GM19467 (cell line): Measurements from ENCODE around the gene SUPT3H.

Source experiments
- ATAC-seq: cut with Tn5 transposase; IDR thresholded peaks from one replicate; pipeline ENCODE4 v1.9.1; 2021; ENCODE audit warnings: mild to moderate bottlenecking, moderate library complexity; ENCODE audit not compliant: unreplicated experiment

SUPT3H gene

DNA sequence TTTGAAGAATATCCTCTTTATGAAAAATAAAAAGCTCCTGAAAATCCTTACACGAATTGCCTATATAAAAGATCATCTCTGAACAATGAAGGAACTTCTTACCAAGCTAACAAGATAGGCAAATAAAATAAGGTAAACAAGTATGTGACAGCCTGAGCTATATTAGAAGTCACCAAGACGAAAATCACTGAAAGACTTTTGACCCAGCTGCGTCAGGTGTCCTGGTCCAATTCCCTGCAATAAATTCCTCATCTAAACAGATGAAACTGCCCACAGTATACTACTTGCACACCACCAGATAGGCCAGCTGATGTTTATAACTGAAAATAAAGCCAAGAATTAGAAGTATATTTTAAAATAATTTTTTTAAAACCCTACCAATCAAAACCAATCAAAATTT lies 117.0 kb downstream of the SUPT3H start:
- ATAC-seq: no peak

GRCh38 chr6:45256697-45257695 lies 120.7 kb downstream of the SUPT3H start:
- ATAC-seq: no peak

DNA sequence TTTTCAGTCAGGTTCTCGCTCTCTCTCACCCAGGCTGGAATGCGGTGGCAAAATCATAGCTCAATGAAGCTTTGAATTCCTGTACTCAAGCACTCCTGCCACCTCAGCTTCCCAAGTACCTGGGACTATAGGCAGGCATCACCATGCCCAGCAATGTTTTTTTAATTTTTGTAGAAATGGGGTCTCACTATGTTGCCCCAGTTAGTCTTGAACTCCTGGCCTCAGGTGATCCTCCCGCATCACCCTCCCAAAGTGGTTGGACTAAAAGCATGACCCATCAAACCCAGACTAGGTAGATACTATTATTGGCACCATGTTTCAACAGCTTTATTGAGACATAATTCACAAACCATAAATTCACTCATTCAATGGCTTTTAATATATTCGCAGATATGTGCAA lies 122.3 kb downstream of the SUPT3H start:
- ATAC-seq: no peak

- ATAC-seq: no peak
Measured at GRCh38 chr6:45254253-45254652, 123.5 kb downstream of the SUPT3H start.

DNA sequence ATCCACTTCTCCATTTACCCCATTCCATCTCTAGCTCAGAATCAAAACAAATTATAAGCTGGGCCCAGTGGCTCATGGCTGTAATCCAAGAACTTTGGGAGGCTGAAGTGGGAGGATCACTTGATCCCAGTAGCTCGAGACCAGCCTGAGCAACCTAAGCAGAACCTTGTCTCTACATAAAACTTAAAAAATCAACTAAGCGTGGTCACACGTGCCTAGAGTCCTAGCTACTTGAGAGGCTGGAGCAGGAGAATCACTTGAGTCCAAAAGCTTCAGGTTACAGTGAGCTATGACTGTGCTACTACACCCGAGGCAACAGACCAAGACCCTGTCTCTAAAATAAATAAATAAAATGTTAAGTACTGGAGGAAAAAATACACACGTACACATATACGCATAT lies 124.3 kb downstream of the SUPT3H start:
- ATAC-seq: no peak

- ATAC-seq: no peak
Measured at GRCh38 chr6:45231660-45232059, 146.1 kb downstream of the SUPT3H start.

DNA sequence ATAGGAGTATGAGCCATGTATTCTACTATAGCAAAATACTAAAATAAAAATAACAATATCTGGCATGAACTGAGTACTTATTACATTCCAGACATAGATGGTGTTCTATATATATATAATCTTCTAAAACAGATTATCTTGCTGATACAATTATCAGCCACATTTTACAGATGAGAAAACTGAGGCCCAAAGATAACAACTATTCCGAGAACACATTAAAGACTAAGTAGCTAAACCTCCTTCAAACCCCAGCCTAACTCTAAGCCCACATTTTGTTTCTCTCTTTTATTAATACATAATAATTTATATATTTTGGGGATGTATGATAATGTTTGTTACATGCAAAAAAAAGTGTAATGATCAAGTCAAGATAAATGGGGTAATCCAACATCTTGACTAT lies 148.3 kb downstream of the SUPT3H start:
- no peak for ATAC-seq

GRCh38 chr6:45226081-45226480 lies 151.7 kb downstream of the SUPT3H start:
- ATAC-seq: no peak

GRCh38 chr6:45222380-45222779 lies 155.4 kb downstream of the SUPT3H start:
- ATAC-seq: no peak

- no peak for ATAC-seq
Measured at GRCh38 chr6:45215759-45216158, 162.0 kb downstream of the SUPT3H start.

DNA sequence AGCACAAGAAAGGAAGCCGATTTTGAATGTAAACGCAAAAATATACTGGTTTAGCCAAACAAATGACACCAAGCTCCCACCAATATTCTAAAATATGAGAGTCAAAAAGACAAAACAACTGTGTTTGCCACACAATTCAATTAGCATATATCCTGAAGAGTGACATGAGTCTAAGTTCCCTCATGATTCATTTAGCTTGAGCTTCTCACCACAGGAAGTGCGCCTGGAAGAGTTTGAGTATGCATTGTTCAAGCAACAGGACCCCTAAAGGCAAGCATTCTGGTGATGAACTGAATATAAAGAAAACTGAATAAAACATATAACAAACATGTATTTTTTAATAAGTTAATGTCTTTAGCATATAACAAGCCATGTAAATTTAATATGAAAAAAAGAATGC lies 164.8 kb downstream of the SUPT3H start:
- ATAC-seq: no peak

DNA sequence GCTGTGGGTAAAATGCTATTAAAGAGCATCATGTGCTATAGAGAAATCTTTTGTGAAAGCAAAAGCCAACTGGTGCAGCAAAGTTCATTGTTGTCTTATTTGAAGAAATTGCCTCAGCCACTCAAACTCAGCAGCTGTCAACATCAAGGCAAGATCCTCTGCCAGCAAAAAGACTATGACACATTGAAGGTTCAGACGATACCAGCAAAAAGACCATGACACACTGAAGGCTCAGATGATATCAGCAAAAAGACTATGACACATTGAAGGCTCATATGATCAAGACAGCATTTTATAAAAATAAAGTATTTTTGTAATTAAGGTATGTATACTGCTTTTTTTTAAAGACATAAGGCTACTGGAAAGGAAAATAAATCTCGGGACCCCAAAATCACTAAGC lies 168.0 kb downstream of the SUPT3H start:
- ATAC-seq: no peak

DNA sequence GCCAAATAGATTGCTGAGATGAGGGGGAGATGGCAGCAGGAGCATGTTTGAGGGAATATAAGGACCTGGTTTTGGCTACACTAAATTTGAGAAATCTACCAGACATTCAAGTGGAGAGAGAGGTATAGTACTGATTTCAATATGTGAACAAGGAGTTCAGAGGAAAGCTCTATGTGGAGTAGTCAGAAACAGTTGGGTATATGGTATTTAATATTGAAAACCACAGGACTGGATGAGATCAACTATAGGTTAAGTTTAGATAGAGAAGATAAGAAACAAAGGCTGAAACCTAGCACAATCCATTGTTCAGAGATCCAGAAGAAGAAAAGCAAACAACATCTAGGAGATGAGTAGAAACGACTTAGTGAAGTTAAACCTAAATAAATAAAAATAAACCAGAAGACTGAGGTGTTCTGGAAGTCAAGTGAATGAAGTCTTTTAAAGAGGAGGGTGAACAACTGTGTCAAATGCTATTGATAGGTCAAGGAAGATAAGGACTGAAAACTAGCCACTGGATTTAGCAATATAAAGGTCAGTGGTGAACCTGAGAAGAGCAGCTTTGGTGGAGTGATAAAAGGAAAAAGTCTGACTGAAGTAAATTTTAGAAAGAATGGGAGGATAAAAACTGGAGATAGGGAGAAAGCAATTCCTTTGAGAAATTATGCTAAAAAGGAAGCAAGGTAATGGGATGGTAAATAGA lies 170.8 kb downstream of the SUPT3H start:
- no peak for ATAC-seq

DNA sequence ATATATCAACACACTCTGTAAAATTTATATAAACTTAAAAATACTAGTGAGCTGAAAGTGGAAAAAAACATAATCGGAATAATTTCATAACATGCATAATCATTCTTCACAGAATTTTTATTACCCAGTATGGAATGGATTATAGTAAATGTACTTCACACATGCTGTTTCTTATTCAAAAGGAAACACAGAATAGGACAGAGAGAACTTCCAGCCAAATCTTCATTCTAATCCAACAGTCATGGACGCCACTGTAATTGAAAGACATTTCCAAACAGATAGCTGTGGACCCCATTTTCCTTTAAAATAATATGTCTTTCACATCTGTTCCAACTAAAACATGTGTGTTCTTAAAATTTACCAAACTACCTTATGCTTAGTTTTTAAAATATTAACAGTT lies 176.2 kb downstream of the SUPT3H start:
- no peak for ATAC-seq

GRCh38 chr6:45200510-45200909 lies 177.2 kb downstream of the SUPT3H start:
- ATAC-seq: no peak

DNA sequence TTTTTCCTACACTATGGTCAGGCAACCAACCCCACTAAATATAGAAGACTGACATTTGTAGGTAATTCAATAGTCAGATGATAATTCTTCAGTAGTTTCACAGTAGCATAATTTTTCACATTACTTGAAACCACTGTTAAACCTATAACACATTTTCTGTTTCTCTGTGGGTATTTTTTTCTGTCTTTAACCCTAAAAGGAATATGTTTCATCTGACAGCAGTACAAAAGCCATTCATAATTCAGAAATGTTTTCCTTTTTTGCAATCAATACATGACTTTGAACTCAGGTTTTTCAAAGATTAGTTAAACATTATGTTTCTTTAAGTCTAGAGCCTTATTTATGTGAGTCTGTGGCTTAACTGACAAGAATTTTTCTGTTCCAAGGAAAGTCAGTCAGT lies 178.2 kb downstream of the SUPT3H start:
- no peak for ATAC-seq

DNA sequence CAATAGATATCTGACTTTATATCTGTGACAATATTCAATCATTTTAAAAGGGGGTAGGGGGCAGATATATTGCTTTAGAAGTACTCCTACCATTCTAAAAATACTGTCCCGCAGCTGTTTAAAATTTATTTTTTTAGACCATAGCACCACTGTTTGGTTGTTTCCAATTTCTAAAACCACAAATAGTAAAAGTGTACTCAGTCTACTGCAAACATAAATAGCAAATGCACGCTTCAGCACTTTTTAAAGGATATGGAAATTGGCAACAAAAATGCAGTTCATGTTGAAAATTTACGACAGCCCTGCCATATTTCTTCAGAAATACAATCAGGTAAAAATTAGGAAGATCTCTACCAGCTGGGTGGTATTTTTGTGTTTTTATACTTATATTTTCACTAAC lies 181.6 kb downstream of the SUPT3H start:
- ATAC-seq: no peak

DNA sequence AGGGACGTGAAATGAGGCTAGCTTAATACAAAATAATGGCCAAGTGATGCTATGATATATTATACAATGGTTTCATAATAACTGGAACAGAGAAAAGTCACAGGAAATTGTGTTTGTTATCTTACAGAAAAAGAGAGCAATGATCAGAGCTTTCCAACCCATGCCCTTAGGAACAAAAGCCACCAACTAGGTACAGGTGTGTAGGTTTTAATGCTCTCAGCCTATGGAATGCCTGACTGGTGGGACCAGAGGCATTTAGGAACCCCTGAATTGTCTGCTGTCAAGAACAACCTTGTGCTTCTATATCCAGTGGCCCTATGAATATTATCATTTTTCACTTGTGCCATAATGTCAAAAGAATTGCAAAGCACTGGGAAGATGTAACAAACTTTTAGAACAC lies 182.6 kb downstream of the SUPT3H start:
- ATAC-seq: no peak

DNA sequence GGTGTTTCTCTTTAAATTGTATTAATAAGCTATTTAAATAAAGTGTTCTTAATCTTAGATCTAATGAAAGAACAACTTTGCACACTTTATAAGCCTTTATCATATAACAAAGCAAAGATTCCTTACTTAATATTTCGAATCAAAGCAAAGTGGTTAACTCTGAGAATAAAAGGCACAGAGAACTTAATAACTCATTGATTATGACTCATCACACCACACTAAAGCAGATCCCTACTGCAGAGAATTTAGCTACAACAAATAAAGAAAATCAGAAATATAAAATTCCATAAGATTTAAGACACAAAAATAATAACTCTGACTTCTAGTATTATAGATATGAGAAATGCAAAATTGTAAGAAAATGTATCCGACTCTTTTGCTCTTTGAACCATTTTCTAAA lies 185.2 kb downstream of the SUPT3H start:
- no peak for ATAC-seq

- no peak for ATAC-seq
Measured at GRCh38 chr6:45191414-45191813, 186.3 kb downstream of the SUPT3H start.

DNA sequence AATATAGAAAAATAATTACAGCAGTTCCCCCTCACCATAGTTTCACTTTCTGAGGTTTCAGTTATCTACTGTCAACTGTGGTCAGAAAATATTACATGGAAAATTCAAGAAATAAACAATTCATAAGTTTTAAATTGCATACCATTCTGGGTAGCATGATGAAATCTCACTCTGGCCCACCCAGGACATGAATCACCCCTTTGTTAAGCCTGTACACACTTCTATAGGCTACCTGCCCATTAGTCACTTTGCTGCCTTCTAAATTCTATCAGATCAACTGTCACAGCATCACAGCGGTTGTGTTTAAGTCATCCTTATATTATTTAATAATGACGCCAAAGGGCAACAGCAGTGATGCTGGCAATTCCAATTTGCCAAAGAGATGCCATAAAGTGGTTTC lies 189.9 kb downstream of the SUPT3H start:
- ATAC-seq: no peak
